GM23338 (cell line): ENCODE data around the gene MAP4.

Experiments used
- CREB1 ChIP-seq: fragments of 250-450 bp; sonication (Bioruptor Pico); IDR thresholded peaks from 2 replicates; pipeline ENCODE4 v1.5.0; 2020; ENCODE audit warnings: low read depth, mild to moderate bottlenecking, moderate library complexity
- EZH2 ChIP-seq: fragments of 200-600 bp; sonication (generic); IDR thresholded peaks from one replicate; pipeline ENCODE4 v1.8.0; 2017; ENCODE audit warnings: antibody characterized with exemption, mild to moderate bottlenecking, low read depth; ENCODE audit not compliant: unreplicated experiment
- EZH2phosphoT487 ChIP-seq: fragments of 200-600 bp; sonication (generic); IDR thresholded peaks from one replicate; pipeline ENCODE4 v1.8.1; 2018; ENCODE audit warnings: antibody characterized with exemption; ENCODE audit not compliant: unreplicated experiment
- POLR2AphosphoS5 ChIP-seq: IDR thresholded peaks from 2 replicates; pipeline ENCODE4 v1.6.1; 2016; ENCODE audit warnings: antibody characterized with exemption, low read depth
- STAT1 ChIP-seq: IDR thresholded peaks from one replicate; pipeline ENCODE4 v1.6.1; 2016; ENCODE audit warnings: antibody characterized with exemption; ENCODE audit not compliant: unreplicated experiment
- TF ChIP-seq, protein P1 (sequence below), 2 experiments: fragments of 200-600 bp in 1 of 2; sonication (generic) in 1 of 2; conservative IDR thresholded peaks; 2 replicates each; pipeline versions ENCODE4 v1.5.1 to v1.6.1; 2016 to 2017; ENCODE audit warnings: antibody characterized with exemption in 2 of 2, low read depth in 2 of 2, mild to moderate bottlenecking in 2 of 2, moderate library complexity in 1 of 2
- TF ChIP-seq, protein P2 (sequence below): IDR thresholded peaks from one replicate; pipeline ENCODE4 v1.6.1; 2018; ENCODE audit warnings: antibody characterized with exemption; ENCODE audit not compliant: unreplicated experiment
- TF ChIP-seq, protein P3 (sequence below): IDR thresholded peaks from 2 replicates; pipeline ENCODE4 v1.6.1; 2016; ENCODE audit warnings: antibody characterized with exemption

DNA sequence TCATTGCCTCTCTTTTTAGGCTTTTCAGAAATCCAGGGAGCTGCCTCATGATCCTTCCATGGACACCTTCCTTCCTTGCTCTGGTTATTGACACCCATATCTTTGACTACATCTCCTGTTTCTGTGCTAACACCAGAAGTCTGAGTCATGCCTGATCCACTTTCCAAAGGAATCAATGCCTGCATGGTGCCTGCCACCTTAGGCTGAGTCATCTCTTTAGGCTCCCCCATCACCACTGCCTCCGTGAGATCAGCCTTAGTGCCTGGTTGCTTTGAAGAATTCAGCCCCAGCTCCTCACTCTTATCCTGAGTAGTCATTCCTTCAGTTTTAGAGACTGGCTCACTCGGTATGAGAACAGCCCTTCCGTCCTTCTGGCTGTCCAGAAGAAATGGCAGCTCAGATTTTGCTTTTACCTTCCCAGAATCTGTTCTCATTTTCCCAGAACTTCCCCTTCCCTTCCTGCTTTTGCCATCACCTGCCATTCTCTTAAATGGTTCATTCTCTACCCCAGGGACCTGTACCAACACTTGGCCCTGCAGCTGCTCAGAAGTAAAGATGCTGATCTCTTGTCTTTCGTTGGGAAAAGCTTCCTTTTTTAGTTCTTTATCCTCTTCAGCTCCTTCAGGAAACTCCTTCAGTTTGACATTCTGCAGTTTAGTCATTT lies 105.3 kb downstream of the MAP4 start:
- TF ChIP-seq, protein P1, sequence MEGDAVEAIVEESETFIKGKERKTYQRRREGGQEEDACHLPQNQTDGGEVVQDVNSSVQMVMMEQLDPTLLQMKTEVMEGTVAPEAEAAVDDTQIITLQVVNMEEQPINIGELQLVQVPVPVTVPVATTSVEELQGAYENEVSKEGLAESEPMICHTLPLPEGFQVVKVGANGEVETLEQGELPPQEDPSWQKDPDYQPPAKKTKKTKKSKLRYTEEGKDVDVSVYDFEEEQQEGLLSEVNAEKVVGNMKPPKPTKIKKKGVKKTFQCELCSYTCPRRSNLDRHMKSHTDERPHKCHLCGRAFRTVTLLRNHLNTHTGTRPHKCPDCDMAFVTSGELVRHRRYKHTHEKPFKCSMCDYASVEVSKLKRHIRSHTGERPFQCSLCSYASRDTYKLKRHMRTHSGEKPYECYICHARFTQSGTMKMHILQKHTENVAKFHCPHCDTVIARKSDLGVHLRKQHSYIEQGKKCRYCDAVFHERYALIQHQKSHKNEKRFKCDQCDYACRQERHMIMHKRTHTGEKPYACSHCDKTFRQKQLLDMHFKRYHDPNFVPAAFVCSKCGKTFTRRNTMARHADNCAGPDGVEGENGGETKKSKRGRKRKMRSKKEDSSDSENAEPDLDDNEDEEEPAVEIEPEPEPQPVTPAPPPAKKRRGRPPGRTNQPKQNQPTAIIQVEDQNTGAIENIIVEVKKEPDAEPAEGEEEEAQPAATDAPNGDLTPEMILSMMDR (conservative IDR thresholded peaks at IDR 0.05; ENCODE audit: low read depth in 2 of 2): no peak
- TF ChIP-seq CREB1 (no peak), EZH2 (no peak), POLR2AphosphoS5 (no peak), EZH2phosphoT487 (no peak), STAT1 (no peak)
- TF ChIP-seq, protein P2, sequence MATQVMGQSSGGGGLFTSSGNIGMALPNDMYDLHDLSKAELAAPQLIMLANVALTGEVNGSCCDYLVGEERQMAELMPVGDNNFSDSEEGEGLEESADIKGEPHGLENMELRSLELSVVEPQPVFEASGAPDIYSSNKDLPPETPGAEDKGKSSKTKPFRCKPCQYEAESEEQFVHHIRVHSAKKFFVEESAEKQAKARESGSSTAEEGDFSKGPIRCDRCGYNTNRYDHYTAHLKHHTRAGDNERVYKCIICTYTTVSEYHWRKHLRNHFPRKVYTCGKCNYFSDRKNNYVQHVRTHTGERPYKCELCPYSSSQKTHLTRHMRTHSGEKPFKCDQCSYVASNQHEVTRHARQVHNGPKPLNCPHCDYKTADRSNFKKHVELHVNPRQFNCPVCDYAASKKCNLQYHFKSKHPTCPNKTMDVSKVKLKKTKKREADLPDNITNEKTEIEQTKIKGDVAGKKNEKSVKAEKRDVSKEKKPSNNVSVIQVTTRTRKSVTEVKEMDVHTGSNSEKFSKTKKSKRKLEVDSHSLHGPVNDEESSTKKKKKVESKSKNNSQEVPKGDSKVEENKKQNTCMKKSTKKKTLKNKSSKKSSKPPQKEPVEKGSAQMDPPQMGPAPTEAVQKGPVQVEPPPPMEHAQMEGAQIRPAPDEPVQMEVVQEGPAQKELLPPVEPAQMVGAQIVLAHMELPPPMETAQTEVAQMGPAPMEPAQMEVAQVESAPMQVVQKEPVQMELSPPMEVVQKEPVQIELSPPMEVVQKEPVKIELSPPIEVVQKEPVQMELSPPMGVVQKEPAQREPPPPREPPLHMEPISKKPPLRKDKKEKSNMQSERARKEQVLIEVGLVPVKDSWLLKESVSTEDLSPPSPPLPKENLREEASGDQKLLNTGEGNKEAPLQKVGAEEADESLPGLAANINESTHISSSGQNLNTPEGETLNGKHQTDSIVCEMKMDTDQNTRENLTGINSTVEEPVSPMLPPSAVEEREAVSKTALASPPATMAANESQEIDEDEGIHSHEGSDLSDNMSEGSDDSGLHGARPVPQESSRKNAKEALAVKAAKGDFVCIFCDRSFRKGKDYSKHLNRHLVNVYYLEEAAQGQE: no peak
- TF ChIP-seq, protein P3, sequence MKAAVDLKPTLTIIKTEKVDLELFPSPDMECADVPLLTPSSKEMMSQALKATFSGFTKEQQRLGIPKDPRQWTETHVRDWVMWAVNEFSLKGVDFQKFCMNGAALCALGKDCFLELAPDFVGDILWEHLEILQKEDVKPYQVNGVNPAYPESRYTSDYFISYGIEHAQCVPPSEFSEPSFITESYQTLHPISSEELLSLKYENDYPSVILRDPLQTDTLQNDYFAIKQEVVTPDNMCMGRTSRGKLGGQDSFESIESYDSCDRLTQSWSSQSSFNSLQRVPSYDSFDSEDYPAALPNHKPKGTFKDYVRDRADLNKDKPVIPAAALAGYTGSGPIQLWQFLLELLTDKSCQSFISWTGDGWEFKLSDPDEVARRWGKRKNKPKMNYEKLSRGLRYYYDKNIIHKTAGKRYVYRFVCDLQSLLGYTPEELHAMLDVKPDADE: no peak
